ENCODE data around the gene AGFG2.

AGFG2 gene

DNA sequence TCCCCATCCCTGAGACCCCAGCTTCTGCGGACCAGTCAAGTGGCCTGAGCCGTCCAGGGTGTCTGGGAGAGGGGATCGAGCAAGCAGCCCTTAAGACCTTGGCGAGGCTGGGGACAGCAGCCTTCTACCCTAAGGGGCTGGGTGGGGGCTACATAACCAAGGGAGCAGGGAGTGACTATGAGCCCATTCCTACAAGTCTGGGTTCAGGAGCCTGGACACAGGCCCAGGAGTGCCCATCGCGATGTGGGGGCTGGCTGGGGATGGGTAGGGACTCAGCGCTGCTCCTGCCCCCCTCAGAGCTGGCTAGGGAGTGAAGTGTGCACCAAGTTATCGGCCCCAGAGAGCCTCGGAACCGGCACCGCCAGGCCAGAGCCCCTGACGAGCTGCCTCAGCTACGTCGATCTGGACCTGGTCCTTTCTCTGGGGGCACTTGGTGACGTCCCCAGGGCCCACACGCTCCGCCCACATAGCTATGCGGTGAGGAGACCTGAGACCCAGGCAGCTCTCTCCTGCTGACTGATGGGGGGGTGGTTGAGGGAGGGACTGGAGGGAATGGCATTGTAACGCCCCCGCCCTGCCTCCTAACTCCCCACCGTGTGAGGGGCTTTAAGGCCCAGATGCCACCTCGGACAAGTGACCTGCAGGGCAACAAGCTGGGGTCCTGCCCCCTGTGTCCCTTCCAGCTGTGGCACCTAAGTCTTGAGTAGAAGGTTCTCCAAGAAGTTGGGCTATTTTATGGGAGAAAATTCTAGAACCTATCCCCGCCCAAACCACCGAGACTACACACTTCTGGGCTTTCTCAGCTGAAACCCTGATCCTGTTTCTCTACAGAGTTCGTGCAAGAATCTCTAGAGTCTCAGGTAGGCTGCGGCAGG lies 32.2 kb downstream of the AGFG2 start:
- peaks cover 40% of the 10 kb centered on the region for H3K4me1 Mint-ChIP-seq
- H3K4me3 Mint-ChIP-seq: peak overlapping the region; percentile 55
- no peaks in the 10 kb centered on the region for H3K9me3 Mint-ChIP-seq
- DNase-seq (ENCODE audit: low spot score in 2 of 2) (no peak), ATAC-seq (no peak)
- H3K27ac Mint-ChIP-seq: peak overlapping the region; percentile 86
- H3K36me3 Mint-ChIP-seq: peaks cover 46% of the 10 kb centered on the region

DNA sequence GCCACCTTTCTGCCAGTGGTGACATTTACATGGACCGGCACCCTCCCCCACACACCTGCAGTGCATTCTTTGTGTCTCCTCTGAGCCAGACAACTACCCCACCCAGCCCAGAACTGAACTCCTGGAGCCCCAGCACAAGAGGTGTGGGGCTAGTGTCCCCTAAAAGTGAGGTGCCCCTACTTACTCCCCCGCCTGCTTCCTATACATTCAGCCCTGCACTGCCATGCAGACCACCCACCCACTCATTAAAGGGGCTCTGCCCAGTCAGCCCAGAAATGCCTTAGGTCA lies 32.8 kb downstream of the AGFG2 start:
- H3K36me3 Mint-ChIP-seq: peaks cover 46% of the 10 kb centered on the region
- no peak overlapping the region for H3K4me3 Mint-ChIP-seq
- H3K4me1 Mint-ChIP-seq: peaks cover 35% of the 10 kb centered on the region
- DNase-seq (ENCODE audit: low spot score in 2 of 2) (no peak), ATAC-seq (no peak)
- peak overlapping the region; percentile 85 for H3K27ac Mint-ChIP-seq
- H3K9me3 Mint-ChIP-seq: no peaks in the 10 kb centered on the region

DNA sequence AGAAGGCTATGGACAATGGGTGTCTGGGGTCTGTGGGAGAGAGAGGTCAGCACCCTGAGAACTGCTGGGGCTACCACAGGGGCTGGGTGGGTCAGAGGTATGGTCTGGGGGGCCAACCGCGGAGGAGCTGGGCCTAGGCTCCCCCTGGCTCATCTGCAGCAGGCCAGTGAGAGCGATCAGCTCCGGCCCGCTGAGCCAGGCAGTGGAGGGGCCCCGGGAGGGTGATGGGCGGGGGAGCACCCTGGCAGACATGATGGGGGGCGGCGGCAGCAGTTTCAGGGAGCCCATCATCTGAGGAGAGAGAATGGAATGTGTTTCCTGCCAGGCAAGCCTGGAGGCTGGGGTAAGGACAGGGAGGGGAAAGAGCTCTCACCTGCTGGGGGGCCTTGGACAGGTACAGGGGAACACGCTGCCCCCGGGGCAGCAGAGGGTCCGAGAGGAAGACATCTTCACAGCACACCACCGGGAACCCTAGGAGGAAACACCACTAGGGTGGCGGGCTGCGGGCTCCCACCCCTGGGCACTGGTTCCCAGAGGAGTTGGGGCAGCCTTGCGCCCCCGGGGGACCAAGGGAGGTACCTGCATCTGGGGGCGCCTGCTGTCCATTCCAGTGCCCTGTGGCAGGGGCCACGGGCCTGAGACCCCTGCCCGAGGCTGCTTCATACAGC lies 33.4 kb downstream of the AGFG2 start:
- H3K9me3 Mint-ChIP-seq: no peaks in the 10 kb centered on the region
- H3K4me3 Mint-ChIP-seq: no peak overlapping the region
- peak overlapping the region; percentile 85 for H3K27ac Mint-ChIP-seq
- H3K4me1 Mint-ChIP-seq: peaks cover 28% of the 10 kb centered on the region
- ATAC-seq (no peak), DNase-seq (ENCODE audit: low spot score in 2 of 2) (no peak)
- H3K36me3 Mint-ChIP-seq: peaks cover 46% of the 10 kb centered on the region

DNA sequence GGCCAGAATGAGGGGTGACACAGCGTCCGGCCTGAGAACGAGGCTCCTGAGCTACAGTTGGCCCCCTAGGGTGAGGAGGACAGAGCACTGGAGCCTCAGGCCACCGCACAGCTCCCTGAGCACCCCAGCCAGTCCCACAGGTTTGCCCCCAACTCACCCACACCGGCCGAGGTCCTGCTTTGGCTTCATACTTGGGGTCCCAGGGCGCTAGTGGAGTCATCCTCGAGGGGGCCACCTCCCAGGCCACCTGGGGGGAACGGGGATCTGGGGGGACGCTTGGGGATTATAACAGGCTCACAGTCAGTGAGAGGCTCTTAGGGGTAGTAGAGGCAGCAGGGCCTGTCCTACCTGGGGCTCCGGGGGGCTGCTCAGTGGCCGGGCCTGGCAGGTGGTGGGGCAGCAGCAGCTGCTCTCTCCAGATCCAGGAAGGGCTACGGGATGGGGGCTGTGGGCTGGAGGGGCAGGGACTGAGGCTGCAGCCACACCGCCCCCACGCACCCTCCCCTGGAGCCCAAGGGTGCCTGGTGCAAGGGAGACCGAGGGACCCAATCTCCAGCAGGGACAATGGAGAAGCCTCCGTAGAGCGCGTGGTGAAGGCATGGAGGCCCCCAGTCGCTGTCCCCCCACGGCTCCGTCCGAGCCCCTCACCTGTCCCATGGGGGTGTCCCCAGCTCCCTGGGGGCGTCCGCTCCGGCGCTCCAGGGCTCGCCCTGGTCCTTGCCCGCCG lies 34.1 kb downstream of the AGFG2 start:
- no peak for ATAC-seq
- peaks cover 22% of the 10 kb centered on the region for H3K4me1 Mint-ChIP-seq
- no peak overlapping the region for H3K4me3 Mint-ChIP-seq
- peak overlapping the region; percentile 85 for H3K27ac Mint-ChIP-seq
- H3K9me3 Mint-ChIP-seq: no peaks in the 10 kb centered on the region
- no peak for DNase-seq (ENCODE audit: low spot score in 2 of 2)
- peaks cover 42% of the 10 kb centered on the region for H3K36me3 Mint-ChIP-seq

- H3K4me1 Mint-ChIP-seq: peaks cover 14% of the 10 kb centered on the region
- ATAC-seq (no peak), DNase-seq (ENCODE audit: low spot score in 2 of 2) (no peak)
- peaks cover 39% of the 10 kb centered on the region for H3K36me3 Mint-ChIP-seq
- no peak within 1 kb of the TSS for H3K4me3 Mint-ChIP-seq
- H3K9me3 Mint-ChIP-seq: no peaks in the 10 kb centered on the region
- H3K27ac Mint-ChIP-seq: peak within 1 kb of the TSS; percentile 85
Measured at GRCh38 chr7:100573691-100574361, 34.8 kb downstream of the AGFG2 start, which contains the start of gene SAP25. Gene SAP25 (minus strand): TSS chr7:100573900. CDS start chr7:100573742, 158 bp downstream.

DNA sequence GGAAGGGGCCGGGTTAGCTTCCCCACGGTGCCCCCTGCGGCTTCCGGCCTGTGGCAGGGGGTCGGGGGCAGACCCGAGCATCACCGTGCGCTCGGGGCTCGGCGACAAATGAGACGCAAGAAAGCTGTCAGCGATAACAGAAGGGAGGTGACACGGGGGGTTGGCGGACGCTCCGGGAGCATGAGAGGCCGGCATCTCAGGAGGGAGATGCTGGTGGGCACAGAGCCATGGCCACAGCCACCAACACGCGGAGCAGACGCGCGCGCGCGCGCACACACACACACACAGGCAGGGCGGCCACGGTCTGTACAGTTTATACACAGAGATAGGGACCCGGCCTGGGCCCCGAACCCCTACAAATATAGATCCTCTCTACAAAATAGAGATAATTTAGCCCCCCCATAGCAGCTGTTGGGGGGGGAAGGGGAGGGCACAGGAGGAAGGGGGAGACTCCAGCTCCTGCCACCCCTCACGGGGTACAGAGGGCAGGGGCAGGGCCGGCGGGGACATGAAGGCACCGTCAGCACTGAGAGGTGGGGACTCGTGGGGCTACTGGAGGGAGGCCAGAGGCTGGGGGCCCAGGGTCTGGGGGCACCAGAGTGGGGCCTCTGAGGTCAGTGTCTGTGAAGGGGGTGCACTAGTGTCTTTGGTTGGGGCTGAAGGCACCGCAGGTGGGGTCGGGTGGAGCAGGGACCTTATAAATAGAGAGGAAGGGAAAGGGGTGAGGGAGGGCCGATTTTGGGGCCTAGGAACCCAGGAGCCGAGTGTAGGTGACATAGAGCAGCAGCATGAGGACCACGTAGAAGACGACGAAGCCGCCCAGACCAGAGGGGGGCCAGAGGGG lies 35.6 kb downstream of the AGFG2 start:
- H3K27ac Mint-ChIP-seq: no peak overlapping the region
- H3K4me3 Mint-ChIP-seq: no peak overlapping the region
- no peak for DNase-seq (ENCODE audit: low spot score in 2 of 2)
- peaks cover 32% of the 10 kb centered on the region for H3K36me3 Mint-ChIP-seq
- H3K9me3 Mint-ChIP-seq: no peaks in the 10 kb centered on the region
- no peak for ATAC-seq
- peaks cover 7% of the 10 kb centered on the region for H3K4me1 Mint-ChIP-seq

DNA sequence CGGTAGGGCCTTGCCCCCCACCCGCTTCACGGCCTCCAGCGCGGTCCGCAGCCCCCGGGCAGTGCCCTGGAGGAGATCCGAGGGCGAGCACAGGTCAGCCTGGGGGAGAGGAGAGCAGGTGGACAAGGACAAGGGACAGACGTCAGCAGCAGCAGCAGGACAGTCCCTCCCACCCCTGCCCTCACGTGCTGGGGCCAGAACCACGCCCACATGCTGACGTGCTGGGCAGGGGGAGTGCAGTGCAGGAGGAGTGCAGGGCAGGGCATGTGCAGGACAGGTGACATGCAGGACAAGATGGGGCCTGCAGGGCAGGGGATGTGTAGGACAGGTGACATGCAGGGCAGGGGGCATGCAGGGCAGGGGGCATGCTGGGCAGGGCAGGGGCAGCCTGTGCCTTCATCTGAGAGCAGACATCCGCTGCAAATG lies 36.2 kb downstream of the AGFG2 start:
- no peak for ATAC-seq
- Mint-ChIP-seq H3K4me1 (peaks cover 6% of the 10 kb centered on the region), H3K36me3 (peaks cover 27% of the 10 kb centered on the region), H3K4me3 (no peak overlapping the region), H3K9me3 (no peaks in the 10 kb centered on the region), H3K27ac (peak overlapping the region; percentile 69)
- DNase-seq (ENCODE audit: low spot score in 2 of 2): no peak

- no peak for DNase-seq (ENCODE audit: low spot score in 2 of 2)
- peak overlapping the region; percentile 69 for H3K27ac Mint-ChIP-seq
- H3K4me1 Mint-ChIP-seq: peaks cover 6% of the 10 kb centered on the region
- H3K4me3 Mint-ChIP-seq: no peak overlapping the region
- no peak for ATAC-seq
- H3K9me3 Mint-ChIP-seq: no peaks in the 10 kb centered on the region
- peaks cover 21% of the 10 kb centered on the region for H3K36me3 Mint-ChIP-seq
Measured at GRCh38 chr7:100575746-100576383, 36.9 kb downstream of the AGFG2 start.

DNA sequence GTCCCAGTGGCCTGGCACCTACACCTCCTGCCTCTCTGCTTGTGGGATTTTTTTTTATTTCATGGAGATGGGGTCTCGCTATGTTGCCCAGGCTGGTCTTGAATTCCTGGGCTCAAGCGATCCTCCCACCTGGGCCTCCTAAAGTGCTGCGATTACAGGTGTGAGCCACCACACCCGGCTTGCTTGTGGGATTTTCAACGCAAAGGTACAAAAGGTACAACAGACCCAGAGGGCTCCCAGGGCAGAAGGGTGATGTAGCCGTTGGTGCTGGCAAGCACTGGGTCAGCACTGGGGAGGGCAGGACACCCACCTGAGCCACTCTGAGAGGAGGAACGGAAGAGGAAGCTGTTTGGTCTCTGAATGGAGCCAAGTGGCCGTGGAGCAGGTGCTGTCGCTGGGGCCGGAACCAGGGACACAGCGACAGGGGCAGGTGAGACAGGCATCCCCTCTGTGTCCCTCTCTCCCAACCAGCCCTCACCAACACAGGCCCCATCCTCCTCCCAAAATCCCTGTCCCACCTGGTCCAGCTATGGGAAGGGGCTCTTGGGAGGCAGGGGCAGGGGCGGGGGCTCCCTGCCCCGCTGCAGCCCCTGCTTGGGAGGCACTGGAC lies 37.5 kb downstream of the AGFG2 start:
- H3K4me3 Mint-ChIP-seq: no peak overlapping the region
- peak overlapping the region; percentile 69 for H3K27ac Mint-ChIP-seq
- peaks cover 17% of the 10 kb centered on the region for H3K36me3 Mint-ChIP-seq
- peaks cover 6% of the 10 kb centered on the region for H3K4me1 Mint-ChIP-seq
- no peaks in the 10 kb centered on the region for H3K9me3 Mint-ChIP-seq
- ATAC-seq: no peak
- no peak for DNase-seq (ENCODE audit: low spot score in 2 of 2)

DNA sequence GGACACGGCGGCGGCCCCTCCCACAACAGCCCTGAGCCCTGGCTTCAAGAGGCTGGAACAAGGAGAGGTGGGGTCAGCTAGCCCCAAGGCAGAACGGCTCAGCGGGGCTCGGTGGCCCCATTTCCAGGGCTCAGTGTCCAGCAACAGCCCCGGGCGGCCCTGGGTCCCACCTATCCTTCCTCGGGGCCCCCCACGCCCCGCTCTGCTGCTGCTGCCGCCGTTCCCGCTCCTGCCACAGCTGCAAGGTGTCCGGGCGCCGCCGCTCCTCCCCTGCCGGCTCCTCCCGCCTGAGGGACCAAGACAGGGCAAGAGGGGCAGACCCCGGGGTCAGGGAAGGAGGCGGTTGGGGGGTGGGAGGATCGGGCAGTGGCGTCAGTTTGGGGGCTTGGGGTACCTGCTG lies 38.1 kb downstream of the AGFG2 start:
- peaks cover 3% of the 10 kb centered on the region for H3K4me1 Mint-ChIP-seq
- H3K36me3 Mint-ChIP-seq: peaks cover 13% of the 10 kb centered on the region
- DNase-seq (ENCODE audit: low spot score in 2 of 2) (no peak), ATAC-seq (no peak)
- H3K27ac Mint-ChIP-seq: no peak overlapping the region
- H3K4me3 Mint-ChIP-seq: no peak overlapping the region
- no peaks in the 10 kb centered on the region for H3K9me3 Mint-ChIP-seq

GRCh38 chr7:100577507-100577906 lies 38.5 kb downstream of the AGFG2 start:
- Mint-ChIP-seq H3K4me3 (no peak overlapping the region), H3K4me1 (peaks cover 5% of the 10 kb centered on the region), H3K27ac (no peak overlapping the region), H3K36me3 (peaks cover 9% of the 10 kb centered on the region), H3K9me3 (no peaks in the 10 kb centered on the region)
- ATAC-seq: no peak
- DNase-seq (ENCODE audit: low spot score in 2 of 2): no peak

DNA sequence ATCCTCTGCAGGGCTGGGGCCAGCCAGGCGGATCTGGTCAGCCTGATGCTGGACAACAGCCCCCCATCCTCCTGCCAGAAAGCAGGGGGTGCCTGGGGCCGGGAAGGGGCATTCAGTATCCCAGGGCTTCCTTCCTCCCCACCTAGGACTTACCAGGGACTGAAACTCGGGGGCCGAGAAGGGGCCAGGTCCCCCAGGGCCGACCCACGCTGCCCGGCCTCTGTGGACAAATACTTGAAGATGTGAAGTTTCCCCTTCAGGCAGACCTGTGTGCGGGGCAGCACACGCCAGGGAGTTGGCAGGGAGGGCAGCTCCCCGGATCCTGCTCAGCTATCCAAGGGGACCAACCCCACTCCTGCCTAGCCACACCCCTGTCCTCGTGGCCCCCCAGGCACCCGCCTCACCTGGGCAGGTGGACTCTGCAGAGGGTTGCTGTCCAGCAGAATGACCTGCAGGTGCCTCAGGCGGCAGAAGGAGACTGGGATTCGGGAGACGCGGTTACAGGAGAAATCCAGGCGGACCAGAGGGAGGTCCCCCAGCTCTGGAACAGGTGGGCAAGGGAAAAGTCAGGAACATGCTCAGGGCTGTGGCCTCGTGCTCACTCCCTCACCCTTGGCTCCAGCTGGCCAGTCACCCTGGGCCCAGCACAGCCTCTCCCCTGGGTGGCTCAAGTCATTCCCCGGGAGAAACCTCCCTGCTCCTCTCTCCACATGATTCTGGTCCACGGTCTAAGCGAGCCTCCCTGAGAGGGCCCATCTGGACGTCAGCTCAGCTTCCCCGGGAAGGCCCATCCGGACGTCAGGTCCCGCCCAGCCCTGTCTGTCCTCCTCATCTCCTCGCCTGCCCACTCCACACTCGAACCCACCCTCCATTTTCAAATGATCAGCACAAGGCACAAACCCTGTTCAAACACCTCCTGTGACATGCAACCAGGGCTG lies 39.5 kb downstream of the AGFG2 start:
- Mint-ChIP-seq H3K4me3 (no peak overlapping the region), H3K36me3 (peaks cover 5% of the 10 kb centered on the region), H3K27ac (peak overlapping the region; percentile 61), H3K4me1 (peaks cover 15% of the 10 kb centered on the region), H3K9me3 (no peaks in the 10 kb centered on the region)
- DNase-seq (ENCODE audit: low spot score in 2 of 2): no peak
- no peak for ATAC-seq

Data from stimulated activated effector memory CD8-positive, alpha-beta T cell treated with anti-CD3 and anti-CD28 coated beads, Interleukin-12 subunit alpha, Interleukin-12 subunit beta, amount 100 ng/mL, for 72 hours (primary cell).